Neural cell (in vitro differentiated cells): ENCODE results near the gene LPP. TPM values are rescaled to one million over a fixed set of nuclear protein-coding genes. Genes with fewer than 3 reads are reported as not detected.

Experiments
- H2AFZ ChIP-seq: fragments of 200-600, 300-800 bp; sonication (generic), shearing (Covaris generic); 2 replicates; pipeline ENCODE4 v1.6.0; 2014; ENCODE audit warnings: low read depth, mild to moderate bottlenecking, antibody characterized with exemption, low read length, moderate library complexity
- H3F3A ChIP-seq: fragments of 200-600 bp; shearing (Covaris generic); 2 replicates; pipeline ENCODE4 v1.6.1; 2016; ENCODE audit warnings: mild to moderate bottlenecking, moderate library complexity, mixed read lengths, antibody characterized with exemption, low read length; ENCODE audit not compliant: insufficient read depth, poor library complexity, severe bottlenecking
- H3K27ac ChIP-seq: fragments of 200-600, 300-800 bp; sonication (generic), shearing (Covaris generic); 2 replicates; pipeline ENCODE4 v1.5.1; 2014; ENCODE audit warnings: mild to moderate bottlenecking, low read length, moderate library complexity
- H3K27me3 ChIP-seq: fragments of 300-800, 200-600 bp; sonication (generic), shearing (Covaris generic); 2 replicates; pipeline ENCODE4 v1.6.0; 2014; ENCODE audit warnings: mild to moderate bottlenecking, low read depth, low read length, moderate library complexity; ENCODE audit not compliant: insufficient read depth
- H3K36me3 ChIP-seq: fragments of 300-800, 200-600 bp; sonication (generic), shearing (Covaris generic); 2 replicates; pipeline ENCODE4 v1.5.1; 2014; ENCODE audit warnings: mild to moderate bottlenecking, antibody characterized with exemption, low read length, moderate library complexity; ENCODE audit not compliant: insufficient read depth
- H3K4me2 ChIP-seq: fragments of 300-800, 200-600 bp; sonication (generic), shearing (Covaris generic); 2 replicates; pipeline ENCODE4 v1.6.0; 2014; ENCODE audit warnings: mild to moderate bottlenecking, low read length
- H3K4me3 ChIP-seq: fragments of 300-800, 200-600 bp; sonication (generic), shearing (Covaris generic); 2 replicates; pipeline ENCODE4 v1.5.1; 2014; ENCODE audit warnings: mild to moderate bottlenecking, low read length, moderate library complexity
- H3K79me2 ChIP-seq: fragments of 200-600 bp; shearing (Covaris generic); replicated peaks from 2 replicates; pipeline ENCODE4 v1.6.0; 2014; ENCODE audit warnings: mild to moderate bottlenecking, low read length, moderate library complexity; ENCODE audit not compliant: insufficient read depth
- H3K9ac ChIP-seq: fragments of 300-800, 200-600 bp; sonication (generic), shearing (Covaris generic); 2 replicates; pipeline ENCODE4 v1.6.1; 2016; ENCODE audit warnings: mild to moderate bottlenecking, low read length, mixed read lengths
- H3K9me2 ChIP-seq: fragments of 200-600 bp; shearing (Covaris generic); 2 replicates; pipeline ENCODE4 v1.6.1; 2016; ENCODE audit warnings: mild to moderate bottlenecking, low read length, mixed read lengths; ENCODE audit not compliant: insufficient read depth
- H3K9me3 ChIP-seq: fragments of 200-600, 300-800 bp; sonication (generic), shearing (Covaris generic); 2 replicates; pipeline ENCODE4 v1.6.1; 2016; ENCODE audit warnings: mild to moderate bottlenecking, mixed run types, low read length, moderate library complexity, mixed read lengths
- H4K20me1 ChIP-seq: fragments of 200-600 bp; shearing (Covaris generic); 2 replicates; pipeline ENCODE4 v1.6.1; 2016; ENCODE audit warnings: mild to moderate bottlenecking, mixed run types; ENCODE audit not compliant: insufficient read depth
- EP300 ChIP-seq: fragments of 450-650 bp; conservative IDR thresholded peaks from 2 replicates; pipeline ENCODE4 v1.6.1; 2014; ENCODE audit warnings: antibody characterized with exemption, mild to moderate bottlenecking, moderate library complexity; ENCODE audit not compliant: poor library complexity, severe bottlenecking
- EZH2 ChIP-seq: fragments of 200-600, 300-800 bp; shearing (Covaris generic), sonication (generic); IDR thresholded peaks from 2 replicates; pipeline ENCODE4 v1.6.1; 2014; ENCODE audit warnings: antibody characterized with exemption, low read length, borderline replicate concordance, mild to moderate bottlenecking; ENCODE audit not compliant: insufficient read depth, poor library complexity, severe bottlenecking
- MXI1 ChIP-seq: fragments of 450-650 bp; conservative IDR thresholded peaks from 2 replicates; pipeline ENCODE4 v1.6.1; 2014; ENCODE audit warnings: antibody characterized with exemption, mild to moderate bottlenecking; ENCODE audit not compliant: poor library complexity, severe bottlenecking
- POLR2AphosphoS5 ChIP-seq: IDR thresholded peaks from 2 replicates; pipeline ENCODE4 v1.6.1; 2012
- RAD21 ChIP-seq: fragments of 450-650 bp; conservative IDR thresholded peaks from 2 replicates; pipeline ENCODE4 v1.6.1; 2014; ENCODE audit warnings: antibody characterized with exemption, mild to moderate bottlenecking, moderate library complexity
- SMC3 ChIP-seq: fragments of 450-650 bp; conservative IDR thresholded peaks from 2 replicates; pipeline ENCODE4 v1.6.1; 2014; ENCODE audit warnings: antibody characterized with exemption, mild to moderate bottlenecking, moderate library complexity; ENCODE audit not compliant: poor library complexity
- TAF1 ChIP-seq: IDR thresholded peaks from 2 replicates; pipeline ENCODE4 v1.6.1; 2012; ENCODE audit warnings: low read depth
- polyA plus RNA-seq: library from polyadenylated mRNA; depleted of rRNA; stranded (reverse); fragments of >200 nt; gene quantifications from 2 replicates; pipeline ENCODE4 v1.2.3, GENCODE V29; 2014
- TF ChIP-seq, protein P1 (sequence below): IDR thresholded peaks from 2 replicates; pipeline ENCODE4 v1.6.1; 2012; ENCODE audit warnings: borderline replicate concordance
- TF ChIP-seq, protein P2 (sequence below): fragments of 450-650 bp; IDR thresholded peaks from 2 replicates; pipeline ENCODE4 v1.5.1; 2014; ENCODE audit warnings: antibody characterized with exemption, mild to moderate bottlenecking, moderate library complexity; ENCODE audit not compliant: poor library complexity, severe bottlenecking

LPP gene
- polyA plus RNA-seq, 1 donor from 2014 or later: 3.0 TPM

DNA sequence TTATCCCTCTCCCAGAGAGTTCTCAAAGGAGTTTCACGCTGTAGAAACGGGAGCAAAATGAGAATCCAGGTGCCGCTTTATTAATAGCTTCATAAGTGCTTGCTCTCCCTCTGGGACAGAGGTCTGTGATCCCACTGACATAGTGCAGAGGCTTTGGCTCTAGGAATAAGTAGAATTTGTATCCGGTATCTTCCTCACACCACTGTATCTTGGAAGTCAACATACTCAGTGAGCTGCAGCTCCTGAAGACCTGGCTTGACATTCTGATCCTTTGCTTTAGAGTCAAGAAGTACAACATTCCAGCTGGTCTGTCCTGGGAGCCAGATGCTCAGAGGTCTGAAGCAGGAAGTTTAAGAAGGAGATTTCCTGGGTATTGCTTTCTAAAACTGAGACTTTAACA lies 323.0 kb downstream of the LPP start:
- H3K27me3 ChIP-seq: no peaks in the 10 kb centered on the region
- no peaks in the 10 kb centered on the region for H3K36me3 ChIP-seq
- no peak overlapping the region for H2AFZ ChIP-seq
- no peak overlapping the region for H3K27ac ChIP-seq
- H3F3A ChIP-seq: no peaks in the 10 kb centered on the region
- TF ChIP-seq EZH2 (no peak), EP300 (no peak), MXI1 (no peak), SMC3 (no peak)
- no peak overlapping the region for H3K9ac ChIP-seq
- no peak overlapping the region for H3K4me3 ChIP-seq
- H3K9me2 ChIP-seq: no peaks in the 10 kb centered on the region
- H3K4me2 ChIP-seq: no peak overlapping the region
- no peaks in the 10 kb centered on the region for H3K79me2 ChIP-seq
- no peaks in the 10 kb centered on the region for H4K20me1 ChIP-seq
- no peaks in the 10 kb centered on the region for H3K9me3 ChIP-seq

DNA sequence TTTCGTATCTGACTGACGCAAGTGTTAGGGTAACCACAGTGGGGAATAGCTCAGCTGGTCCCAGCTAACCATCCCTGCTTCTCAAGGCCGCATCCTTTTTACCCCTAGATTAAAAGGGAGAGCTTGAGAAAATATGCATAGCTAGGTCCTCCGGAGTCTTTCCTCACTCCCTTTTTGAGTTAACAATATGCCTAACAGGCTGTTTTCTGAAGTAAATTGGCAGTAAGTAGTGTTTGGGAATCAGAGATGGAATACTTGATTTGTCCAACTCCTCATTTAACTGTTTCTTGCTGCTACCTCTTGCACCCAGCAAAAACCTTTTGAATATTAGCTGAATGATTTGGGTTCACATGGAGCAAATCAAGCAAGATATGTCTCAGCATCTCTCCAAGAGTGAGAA lies 326.1 kb downstream of the LPP start:
- Histone ChIP-seq H3K4me3 (no peak overlapping the region), H3K9me3 (no peaks in the 10 kb centered on the region), H2AFZ (no peak overlapping the region), H3K4me2 (no peak overlapping the region), H3K9me2 (no peaks in the 10 kb centered on the region), H3F3A (no peaks in the 10 kb centered on the region), H3K27me3 (no peaks in the 10 kb centered on the region), H3K9ac (no peak overlapping the region), H3K79me2 (no peaks in the 10 kb centered on the region), H3K36me3 (no peaks in the 10 kb centered on the region), H3K27ac (no peak overlapping the region), H4K20me1 (no peaks in the 10 kb centered on the region)
- TF ChIP-seq RAD21 (no peak), MXI1 (no peak)

DNA sequence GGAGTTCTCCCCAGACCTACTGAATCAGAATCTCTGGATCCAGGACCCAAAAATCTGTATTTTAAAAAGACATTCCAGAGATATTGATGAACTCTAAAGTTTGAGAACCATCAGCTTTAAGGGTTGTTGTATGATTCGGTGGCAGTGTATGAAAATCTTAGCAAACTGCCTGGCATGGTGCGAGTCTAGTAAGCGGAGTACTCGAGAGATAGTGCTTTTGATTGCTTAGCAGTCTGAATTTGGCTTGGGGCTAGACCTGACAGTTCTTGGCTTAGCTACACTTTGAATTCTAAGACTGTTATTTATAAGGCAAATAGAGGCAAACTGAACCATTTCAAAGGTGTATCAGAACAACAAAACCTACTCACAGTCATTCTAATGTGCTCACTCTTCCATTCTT lies 329.0 kb downstream of the LPP start:
- no peaks in the 10 kb centered on the region for H3F3A ChIP-seq
- no peaks in the 10 kb centered on the region for H3K79me2 ChIP-seq
- no peak overlapping the region for H2AFZ ChIP-seq
- no peaks in the 10 kb centered on the region for H3K9me3 ChIP-seq
- no peak overlapping the region for H3K4me2 ChIP-seq
- H3K4me3 ChIP-seq: no peak overlapping the region
- no peak overlapping the region for H3K27ac ChIP-seq
- no peaks in the 10 kb centered on the region for H3K27me3 ChIP-seq
- TF ChIP-seq, protein P1, sequence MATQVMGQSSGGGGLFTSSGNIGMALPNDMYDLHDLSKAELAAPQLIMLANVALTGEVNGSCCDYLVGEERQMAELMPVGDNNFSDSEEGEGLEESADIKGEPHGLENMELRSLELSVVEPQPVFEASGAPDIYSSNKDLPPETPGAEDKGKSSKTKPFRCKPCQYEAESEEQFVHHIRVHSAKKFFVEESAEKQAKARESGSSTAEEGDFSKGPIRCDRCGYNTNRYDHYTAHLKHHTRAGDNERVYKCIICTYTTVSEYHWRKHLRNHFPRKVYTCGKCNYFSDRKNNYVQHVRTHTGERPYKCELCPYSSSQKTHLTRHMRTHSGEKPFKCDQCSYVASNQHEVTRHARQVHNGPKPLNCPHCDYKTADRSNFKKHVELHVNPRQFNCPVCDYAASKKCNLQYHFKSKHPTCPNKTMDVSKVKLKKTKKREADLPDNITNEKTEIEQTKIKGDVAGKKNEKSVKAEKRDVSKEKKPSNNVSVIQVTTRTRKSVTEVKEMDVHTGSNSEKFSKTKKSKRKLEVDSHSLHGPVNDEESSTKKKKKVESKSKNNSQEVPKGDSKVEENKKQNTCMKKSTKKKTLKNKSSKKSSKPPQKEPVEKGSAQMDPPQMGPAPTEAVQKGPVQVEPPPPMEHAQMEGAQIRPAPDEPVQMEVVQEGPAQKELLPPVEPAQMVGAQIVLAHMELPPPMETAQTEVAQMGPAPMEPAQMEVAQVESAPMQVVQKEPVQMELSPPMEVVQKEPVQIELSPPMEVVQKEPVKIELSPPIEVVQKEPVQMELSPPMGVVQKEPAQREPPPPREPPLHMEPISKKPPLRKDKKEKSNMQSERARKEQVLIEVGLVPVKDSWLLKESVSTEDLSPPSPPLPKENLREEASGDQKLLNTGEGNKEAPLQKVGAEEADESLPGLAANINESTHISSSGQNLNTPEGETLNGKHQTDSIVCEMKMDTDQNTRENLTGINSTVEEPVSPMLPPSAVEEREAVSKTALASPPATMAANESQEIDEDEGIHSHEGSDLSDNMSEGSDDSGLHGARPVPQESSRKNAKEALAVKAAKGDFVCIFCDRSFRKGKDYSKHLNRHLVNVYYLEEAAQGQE: no peak
- no peak for TF ChIP-seq RAD21
- TF ChIP-seq POLR2AphosphoS5: no peak
- no peak for TF ChIP-seq MXI1
- TF ChIP-seq EZH2: no peak
- TF ChIP-seq TAF1: no peak
- TF ChIP-seq, protein P2, sequence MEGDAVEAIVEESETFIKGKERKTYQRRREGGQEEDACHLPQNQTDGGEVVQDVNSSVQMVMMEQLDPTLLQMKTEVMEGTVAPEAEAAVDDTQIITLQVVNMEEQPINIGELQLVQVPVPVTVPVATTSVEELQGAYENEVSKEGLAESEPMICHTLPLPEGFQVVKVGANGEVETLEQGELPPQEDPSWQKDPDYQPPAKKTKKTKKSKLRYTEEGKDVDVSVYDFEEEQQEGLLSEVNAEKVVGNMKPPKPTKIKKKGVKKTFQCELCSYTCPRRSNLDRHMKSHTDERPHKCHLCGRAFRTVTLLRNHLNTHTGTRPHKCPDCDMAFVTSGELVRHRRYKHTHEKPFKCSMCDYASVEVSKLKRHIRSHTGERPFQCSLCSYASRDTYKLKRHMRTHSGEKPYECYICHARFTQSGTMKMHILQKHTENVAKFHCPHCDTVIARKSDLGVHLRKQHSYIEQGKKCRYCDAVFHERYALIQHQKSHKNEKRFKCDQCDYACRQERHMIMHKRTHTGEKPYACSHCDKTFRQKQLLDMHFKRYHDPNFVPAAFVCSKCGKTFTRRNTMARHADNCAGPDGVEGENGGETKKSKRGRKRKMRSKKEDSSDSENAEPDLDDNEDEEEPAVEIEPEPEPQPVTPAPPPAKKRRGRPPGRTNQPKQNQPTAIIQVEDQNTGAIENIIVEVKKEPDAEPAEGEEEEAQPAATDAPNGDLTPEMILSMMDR: no peak
- TF ChIP-seq EP300: no peak
- no peak for TF ChIP-seq SMC3
- H3K36me3 ChIP-seq: no peaks in the 10 kb centered on the region
- no peaks in the 10 kb centered on the region for H3K9me2 ChIP-seq
- H4K20me1 ChIP-seq: no peaks in the 10 kb centered on the region
- H3K9ac ChIP-seq: no peak overlapping the region
